Astrocyte of the spinal cord (primary cell): ENCODE measurements around the gene ASTN2.

Source experiments
- DNase-seq: peaks from one replicate; pipeline ENCODE4 v3.0.0; 2011; ENCODE audit warnings: low read depth, low spot score
- H3K4me3 ChIP-seq: 2 replicates; pipeline ENCODE4 v1.5.1; 2011; ENCODE audit warnings: low read depth, mild to moderate bottlenecking, low read length, moderate library complexity
- CTCF ChIP-seq: IDR thresholded peaks from 2 replicates; pipeline ENCODE4 v1.5.1; 2012; ENCODE audit warnings: low read depth, mild to moderate bottlenecking, low read length, inconsistent platforms
- in situ Hi-C: cut with HindIII; loops from 2 replicates; pipeline ENCODE4 v1.10.0; 2017; ENCODE audit warnings: low sequenced_read_pairs

The ASTN2 gene

GRCh38 chr9:117304549-117304948 lies 110.3 kb downstream of the ASTN2 start:
- TF ChIP-seq CTCF = no peak
- DNase-seq = no peak

GRCh38 chr9:117303643-117304230 lies 111.1 kb downstream of the ASTN2 start:
- no peak for TF ChIP-seq CTCF
- in situ Hi-C loops = no loop called here
- no peak overlapping the region for H3K4me3 ChIP-seq
- DNase-seq = no peak

More at GRCh38 chr9:117304549-117304948, 110.3 kb downstream of the ASTN2 start:
- in situ Hi-C loops = no loop called here
- H3K4me3 ChIP-seq = no peak overlapping the region

GRCh38 chr9:117302487-117302886 lies 112.4 kb downstream of the ASTN2 start:
- H3K4me3 ChIP-seq = no peak overlapping the region
- no peak for DNase-seq
- TF ChIP-seq CTCF = no peak
- in situ Hi-C loops = no loop called here

DNA sequence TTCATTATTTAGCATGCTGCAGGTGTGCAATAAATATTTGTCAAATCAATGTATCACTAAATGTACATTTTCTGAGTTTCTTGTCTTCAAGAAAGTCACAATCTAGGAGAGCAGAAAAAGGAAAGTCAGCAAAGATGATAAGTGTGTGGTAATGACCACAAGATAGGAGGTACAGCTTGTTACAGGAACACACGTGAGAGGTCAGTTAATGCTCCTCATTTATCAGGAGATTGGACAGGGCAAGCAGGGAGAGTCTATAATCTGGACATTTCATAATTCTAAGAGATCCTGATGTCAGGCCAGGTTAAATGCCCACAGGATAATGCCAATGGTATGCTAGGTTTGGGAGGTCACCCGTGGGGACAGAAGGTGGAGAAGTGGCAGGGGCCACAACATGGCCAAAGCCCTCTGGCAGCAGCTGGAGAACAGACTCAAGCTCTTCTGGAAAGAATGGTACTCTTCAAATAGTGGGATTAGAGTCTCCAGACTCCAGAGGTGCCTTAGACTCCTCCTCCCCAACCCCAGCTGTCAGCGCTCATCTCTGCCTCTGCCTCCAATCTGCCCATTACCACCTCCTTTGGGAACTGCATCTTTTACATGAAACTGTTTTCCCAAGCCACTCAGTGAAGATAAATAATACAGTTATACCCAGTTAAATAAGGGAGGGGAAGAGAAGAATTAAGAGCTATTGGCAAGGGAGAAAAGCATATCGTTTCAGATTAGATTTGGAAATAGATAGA lies 114.3 kb downstream of the ASTN2 start:
- no peak for DNase-seq
- in situ Hi-C loops = no loop called here
- H3K4me3 ChIP-seq = no peak overlapping the region
- no peak for TF ChIP-seq CTCF

DNA sequence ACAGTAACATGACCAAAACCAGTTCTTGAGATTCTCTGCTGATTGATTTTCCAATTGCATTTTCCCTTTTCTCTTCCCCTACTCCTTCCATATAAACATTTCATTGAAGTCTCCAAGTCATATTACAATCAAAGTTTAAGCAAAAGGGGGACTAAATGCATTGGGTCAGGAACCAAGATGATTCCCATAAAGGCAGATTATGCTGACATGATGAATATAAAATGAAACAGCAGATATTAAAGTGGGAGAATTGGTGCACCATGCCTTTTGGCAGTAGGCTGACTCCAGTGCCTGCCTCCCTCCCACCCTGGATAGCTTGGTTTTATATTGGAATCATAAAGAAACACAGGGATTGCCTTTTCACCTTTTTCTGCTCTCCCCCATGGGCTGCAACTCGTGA lies 118.4 kb downstream of the ASTN2 start:
- no peak for TF ChIP-seq CTCF
- in situ Hi-C loops = no loop called here
- no peak for DNase-seq
- no peak overlapping the region for H3K4me3 ChIP-seq

GRCh38 chr9:117293206-117294114 lies 121.4 kb downstream of the ASTN2 start:
- no peak overlapping the region for H3K4me3 ChIP-seq
- no peak for TF ChIP-seq CTCF
- in situ Hi-C loops = no loop called here
- DNase-seq = no peak
